ENCODE results near the gene PAQR8.

DNA sequence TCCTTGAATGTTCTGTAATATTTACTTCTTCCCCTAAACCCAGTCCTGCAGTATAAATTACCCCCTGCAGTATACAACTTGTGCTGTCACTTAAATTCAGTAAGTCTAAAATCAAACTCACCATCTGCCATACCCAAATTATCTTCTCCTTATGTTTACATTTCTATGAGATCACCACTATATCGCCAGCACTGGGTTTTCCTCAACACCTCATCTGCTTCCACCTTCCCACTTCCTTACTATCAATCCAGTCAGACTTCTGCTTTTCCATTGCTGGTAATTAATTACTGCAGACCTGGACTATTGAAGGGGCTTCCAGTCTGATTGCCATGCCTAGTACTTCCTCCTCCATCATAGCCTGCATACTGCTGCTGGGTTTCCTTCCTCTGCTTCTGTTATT, 73.4 kb downstream of the PAQR8 start:
- TF ChIP-seq CTCF (conservative IDR thresholded peaks at IDR 0.05; ENCODE audit: low read depth, low read length) (no peak), FOS (IDR thresholded peaks at IDR 0.05; ENCODE audit: low read depth, low read length) (no peak), MAFK (IDR thresholded peaks at IDR 0.05; ENCODE audit: low read depth, low read length) (no peak), RCOR1 (IDR thresholded peaks at IDR 0.05; ENCODE audit: insufficient replicate concordance, low read length) (no peak), SMC3 (IDR thresholded peaks at IDR 0.05; ENCODE audit: low read depth, low read length) (no peak), RAD21 (IDR thresholded peaks at IDR 0.05; ENCODE audit: low read length) (no peak), POLR2A (IDR thresholded peaks at IDR 0.05; ENCODE audit: low read depth, low read length) (no peak), MXI1 (IDR thresholded peaks at IDR 0.05; ENCODE audit: borderline replicate concordance, low read depth, low read length) (no peak), CEBPB (IDR thresholded peaks at IDR 0.05; ENCODE audit: low read depth, low read length) (no peak), BHLHE40 (IDR thresholded peaks at IDR 0.05; ENCODE audit: low read depth, low read length) (no peak)
- TF ChIP-seq, protein P1, sequence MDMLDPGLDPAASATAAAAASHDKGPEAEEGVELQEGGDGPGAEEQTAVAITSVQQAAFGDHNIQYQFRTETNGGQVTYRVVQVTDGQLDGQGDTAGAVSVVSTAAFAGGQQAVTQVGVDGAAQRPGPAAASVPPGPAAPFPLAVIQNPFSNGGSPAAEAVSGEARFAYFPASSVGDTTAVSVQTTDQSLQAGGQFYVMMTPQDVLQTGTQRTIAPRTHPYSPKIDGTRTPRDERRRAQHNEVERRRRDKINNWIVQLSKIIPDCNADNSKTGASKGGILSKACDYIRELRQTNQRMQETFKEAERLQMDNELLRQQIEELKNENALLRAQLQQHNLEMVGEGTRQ (IDR thresholded peaks at IDR 0.05; ENCODE audit: low read depth, low read length), result no peak
- TF ChIP-seq, protein P2, sequence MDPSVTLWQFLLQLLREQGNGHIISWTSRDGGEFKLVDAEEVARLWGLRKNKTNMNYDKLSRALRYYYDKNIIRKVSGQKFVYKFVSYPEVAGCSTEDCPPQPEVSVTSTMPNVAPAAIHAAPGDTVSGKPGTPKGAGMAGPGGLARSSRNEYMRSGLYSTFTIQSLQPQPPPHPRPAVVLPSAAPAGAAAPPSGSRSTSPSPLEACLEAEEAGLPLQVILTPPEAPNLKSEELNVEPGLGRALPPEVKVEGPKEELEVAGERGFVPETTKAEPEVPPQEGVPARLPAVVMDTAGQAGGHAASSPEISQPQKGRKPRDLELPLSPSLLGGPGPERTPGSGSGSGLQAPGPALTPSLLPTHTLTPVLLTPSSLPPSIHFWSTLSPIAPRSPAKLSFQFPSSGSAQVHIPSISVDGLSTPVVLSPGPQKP (IDR thresholded peaks at IDR 0.05; ENCODE audit: borderline replicate concordance, low read depth, low read length), result no peak
